Forelimb muscle (tissue), 1 donor: ENCODE measurements around the gene SDSL. TPM values are rescaled to one million over a fixed set of nuclear protein-coding genes. Genes with fewer than 3 reads are reported as not detected.

Source experiments
- DNase-seq: peaks from one replicate; pipeline ENCODE4 v3.0.0-alpha.2; 2013; ENCODE audit warnings: low read depth
- polyA plus RNA-seq: library from polyadenylated mRNA; unstranded; fragments of 120-200 nt; gene quantifications from one replicate; pipeline ENCODE4 v1.2.1, GENCODE V29; 2013; ENCODE audit not compliant: insufficient read length

SDSL gene
- polyA plus RNA-seq, 1 donor: 1.3 TPM

DNA sequence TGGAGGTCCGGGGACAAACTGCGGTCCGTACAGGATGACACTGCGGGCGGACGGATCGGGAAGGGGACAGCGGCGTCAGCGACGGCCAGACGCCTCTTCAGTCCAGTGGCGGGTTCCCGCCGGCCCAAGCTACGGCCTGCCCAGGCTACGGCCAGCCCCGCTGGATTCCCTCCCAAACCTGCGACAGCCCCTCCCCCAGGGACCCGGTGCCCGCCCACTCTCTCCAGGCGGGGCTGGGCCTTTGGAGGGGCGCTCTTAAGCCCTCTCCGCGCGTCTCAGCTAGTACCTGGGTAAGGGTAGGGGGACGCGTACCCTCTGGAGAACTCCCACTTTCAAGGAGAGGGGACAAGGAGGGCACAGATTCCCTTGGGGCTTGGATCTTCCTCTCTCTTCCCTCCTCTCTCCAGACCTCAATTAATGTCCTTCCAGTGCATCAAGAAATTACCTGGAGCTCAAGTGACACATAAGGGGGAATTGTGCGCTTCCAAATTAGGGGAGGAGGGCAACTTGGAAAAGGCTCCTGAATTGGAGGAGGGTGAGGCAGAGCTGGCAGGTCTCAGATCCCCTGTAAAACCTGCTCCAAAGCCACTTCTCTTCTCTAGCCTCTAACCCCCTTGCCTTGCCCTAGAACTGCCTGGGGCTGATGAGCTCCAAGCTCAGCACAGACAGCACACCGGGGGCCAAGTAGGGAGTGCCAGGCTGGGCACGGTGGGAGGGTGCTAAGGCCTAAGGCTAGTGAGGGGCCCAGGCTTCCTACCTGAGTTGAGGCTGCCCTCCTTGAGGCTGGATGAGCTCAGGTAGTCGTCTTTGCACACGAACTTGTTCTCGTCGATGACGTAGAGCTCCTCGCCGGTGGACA lies 46.4 kb downstream of the SDSL start:
- no peak for DNase-seq

DNA sequence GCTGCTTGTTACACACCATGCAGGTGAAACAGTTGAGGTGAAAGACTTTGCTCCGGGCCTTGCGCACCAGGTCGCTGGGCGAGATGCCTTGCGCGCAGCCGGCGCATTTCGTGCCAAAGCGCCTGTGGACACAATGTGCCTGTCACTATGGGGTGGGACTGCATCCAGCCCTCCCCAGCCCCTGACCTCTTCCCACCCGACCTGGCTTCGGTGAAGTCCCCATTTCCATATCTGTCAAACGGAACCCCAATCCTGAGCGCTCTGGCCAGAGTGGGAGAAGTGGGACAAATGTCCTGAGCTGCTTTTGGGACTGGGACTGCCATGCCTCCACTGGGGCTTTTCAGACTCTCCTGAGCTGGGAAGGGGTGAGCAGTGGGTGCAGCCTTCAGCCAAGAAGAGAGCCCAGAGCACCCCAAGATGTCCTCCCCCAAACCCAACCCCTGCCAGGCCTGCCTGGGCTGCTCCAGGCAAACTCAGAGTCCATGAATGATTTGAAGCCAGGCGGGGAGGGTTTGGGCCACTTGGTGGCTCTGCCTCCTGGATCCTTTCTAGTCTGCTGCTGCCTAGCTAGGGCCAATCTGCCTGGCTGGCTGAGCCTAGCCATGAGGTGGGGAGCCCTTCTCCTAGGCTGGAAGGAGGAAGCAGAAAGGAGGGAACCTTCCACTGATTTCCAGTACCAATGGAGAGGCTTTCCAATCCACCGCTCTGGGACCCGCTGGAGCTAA lies 47.2 kb downstream of the SDSL start:
- no peak for DNase-seq

DNA sequence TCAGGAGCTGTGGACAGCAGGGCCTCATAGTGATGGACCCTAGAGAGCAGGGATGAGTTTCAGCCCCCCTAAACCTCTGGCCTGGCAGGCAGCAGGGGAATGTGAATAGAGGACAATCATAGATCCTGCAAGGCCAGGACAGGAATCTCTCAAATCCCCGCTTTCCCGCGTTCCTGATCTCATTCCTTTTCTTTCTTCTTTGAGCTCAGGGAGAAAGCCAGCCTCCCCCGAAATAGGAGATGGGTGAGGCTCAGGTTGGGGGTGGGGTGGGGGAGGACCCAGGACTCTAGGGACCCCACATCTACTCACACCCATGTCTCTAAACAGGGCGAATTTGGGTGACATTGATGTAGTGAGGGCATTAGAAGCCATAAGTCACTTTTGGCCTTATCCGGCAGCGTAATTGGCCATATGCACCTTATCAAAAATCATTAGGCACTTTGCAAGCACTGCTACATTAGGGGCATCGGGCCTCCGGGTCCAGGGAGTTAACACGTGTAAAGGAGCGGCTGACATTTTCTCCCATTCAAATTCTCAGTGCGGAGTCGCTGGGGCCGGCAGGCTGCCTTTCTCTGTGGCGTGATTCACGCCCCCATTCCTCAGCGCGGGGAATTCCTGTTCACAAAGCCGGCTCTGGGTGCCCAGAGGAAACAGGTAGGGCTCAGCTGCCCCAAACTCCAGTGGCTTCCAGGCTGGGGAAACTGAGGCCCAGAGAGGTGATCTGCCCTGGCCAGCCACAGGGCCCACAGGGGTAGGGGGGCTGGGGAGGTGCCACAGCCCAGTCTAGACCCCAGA lies 48.0 kb downstream of the SDSL start:
- DNase-seq: no peak

DNA sequence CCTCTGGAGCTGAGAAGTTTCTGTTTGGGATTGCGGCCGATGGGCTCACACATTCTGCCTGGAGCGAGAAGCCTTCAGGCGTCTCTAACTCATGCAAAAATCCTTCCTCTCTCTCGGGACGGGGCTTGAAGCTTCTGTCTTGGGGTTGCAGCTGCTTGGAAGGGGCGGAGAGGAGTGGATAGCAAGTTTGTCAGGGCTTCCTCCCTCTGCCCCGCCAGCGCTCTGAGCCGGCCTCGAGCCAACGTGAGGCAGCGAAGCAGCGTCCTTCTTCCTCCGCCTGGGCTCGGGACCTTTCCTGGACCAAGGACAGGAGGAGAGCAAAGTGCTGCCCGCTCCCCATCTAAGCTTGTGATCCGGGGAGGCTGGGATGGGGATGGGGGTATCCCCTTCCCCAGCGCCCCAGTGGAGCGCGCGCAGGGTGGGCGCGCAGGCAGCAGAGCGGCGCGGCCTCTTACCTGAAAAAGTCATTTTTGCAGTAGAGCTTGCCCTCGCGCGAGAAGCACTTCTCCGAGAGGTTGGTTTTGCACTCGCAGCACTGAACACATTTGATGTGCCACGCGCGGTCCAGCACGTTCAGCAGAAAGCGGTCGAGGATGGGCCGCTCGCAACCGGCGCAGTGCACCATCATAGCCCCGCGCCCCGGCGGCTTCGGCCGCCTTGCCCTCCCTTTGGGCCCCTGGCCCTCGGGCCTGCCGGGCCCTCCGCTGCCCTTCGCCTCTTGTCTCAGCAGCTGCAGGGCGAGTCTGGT lies 48.9 kb downstream of the SDSL start:
- DNase-seq: no peak

DNA sequence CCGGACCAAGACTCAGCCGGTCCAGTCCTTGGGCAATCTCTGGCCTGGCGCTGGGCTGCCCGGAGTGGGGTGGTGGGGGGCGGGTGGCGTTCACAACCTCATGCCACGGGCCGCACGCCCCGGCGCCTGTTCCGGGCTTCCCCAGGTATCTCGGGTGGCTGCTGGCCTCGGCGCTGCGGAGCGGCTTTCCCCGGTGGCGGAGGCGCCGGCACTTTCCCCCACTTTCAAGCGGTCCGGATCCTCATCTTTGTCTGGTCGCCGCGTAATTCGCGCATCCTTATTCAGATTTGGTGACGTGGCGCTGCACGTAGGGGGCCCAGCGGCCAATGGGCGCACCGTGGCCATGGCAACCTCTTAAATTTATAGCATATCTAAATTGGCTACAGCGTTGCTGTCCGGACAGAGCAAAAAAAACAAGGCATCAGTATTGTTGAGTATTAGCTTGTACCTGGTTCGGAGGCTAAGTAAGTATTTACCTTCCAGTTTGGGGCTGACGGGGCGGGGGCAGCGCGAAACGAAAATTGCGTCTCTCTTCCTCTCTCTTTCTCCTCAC lies 49.5 kb downstream of the SDSL start, which contains the start of gene LHX5:
TSS of gene LHX5 (minus strand) at position 253 of the 553 bp plus-strand sequence. CDS start 373 bp downstream, outside the sequence.
- DNase-seq: no peak

DNA sequence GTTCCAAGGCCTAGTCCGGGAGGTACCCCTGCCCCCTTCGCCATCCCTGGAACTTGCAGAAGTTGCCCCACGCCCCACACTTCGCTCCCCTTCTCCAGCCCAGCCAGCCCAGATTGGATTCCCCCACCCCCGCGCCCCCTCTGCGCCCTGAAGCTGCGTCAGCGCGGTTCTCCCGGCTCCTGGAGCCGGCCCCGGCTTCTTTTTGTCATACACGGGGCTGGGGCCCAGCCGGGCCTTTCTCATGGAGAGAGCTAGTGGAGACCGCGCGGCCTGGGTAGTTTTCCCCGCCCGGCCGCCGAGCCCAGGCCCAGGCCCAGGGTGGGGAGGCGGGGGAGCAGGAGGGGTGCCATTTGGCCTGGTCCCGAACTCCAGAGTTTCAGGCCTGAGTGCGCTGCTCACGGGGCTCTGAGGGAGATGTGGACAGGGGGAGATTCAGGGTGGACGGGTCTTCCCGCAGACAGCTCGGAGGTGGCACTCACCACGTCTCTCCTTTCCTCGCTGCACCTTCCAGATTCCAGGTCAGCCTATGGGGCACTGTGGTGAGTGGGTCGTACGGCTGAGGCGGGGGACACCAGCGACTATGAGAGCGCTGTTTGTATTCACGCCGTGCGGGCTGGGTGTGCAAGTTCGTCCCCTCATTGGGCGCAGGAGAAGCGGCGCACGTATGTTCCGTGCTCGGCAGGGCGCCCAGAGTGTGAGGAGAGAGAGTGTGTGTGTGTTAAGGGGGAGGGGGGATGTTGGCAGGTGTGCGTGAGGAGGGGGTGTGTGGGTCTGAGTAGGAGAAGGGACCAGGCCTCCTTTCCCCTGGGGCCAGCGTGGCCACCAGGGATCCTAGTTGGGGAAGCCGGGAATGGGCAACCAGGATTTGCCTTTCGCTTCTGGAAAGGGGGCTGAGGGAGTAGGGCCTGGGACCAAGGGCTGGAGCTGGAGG lies 50.3 kb downstream of the SDSL start:
- no peak for DNase-seq

DNA sequence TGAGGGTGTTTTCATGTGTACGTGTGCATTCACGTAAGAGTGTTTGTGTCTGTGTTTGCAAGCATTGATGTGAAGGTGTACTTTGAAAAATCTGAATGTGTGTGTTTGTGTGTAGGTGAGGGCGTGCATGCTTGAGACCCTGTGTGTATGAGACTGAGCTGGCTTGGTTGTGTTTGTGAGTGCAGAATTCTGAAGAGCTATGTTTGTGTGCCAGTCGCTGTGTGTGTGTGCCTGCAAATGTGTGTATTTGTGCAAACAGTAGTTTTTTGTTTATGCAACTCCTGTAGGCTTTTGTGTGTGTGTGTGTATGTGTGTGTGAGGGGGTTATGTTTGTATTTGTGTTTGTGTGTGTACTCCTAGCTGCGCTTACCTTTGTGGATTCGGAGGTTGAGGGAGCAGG lies 51.2 kb downstream of the SDSL start:
- no peak for DNase-seq

DNA sequence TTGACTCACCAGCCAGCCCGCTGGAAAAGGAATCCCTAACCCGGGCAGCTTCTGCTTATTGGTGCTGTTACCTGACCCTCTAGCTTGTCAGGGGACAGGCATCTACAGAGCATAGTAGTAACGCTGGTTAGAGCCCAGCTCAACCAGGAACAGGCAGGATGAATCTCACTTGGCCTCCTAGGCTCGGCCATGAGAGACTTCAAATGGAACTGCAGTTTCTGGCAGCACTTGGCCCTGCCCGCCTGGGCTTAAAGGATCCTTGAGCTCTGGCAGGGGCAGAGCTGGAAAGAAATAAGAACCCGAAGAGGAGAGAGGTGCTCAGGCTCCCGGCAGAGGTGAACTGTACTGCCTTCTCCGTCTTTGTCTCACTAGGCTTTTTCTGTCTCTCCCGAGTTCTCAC lies 51.8 kb downstream of the SDSL start:
- DNase-seq: no peak

DNA sequence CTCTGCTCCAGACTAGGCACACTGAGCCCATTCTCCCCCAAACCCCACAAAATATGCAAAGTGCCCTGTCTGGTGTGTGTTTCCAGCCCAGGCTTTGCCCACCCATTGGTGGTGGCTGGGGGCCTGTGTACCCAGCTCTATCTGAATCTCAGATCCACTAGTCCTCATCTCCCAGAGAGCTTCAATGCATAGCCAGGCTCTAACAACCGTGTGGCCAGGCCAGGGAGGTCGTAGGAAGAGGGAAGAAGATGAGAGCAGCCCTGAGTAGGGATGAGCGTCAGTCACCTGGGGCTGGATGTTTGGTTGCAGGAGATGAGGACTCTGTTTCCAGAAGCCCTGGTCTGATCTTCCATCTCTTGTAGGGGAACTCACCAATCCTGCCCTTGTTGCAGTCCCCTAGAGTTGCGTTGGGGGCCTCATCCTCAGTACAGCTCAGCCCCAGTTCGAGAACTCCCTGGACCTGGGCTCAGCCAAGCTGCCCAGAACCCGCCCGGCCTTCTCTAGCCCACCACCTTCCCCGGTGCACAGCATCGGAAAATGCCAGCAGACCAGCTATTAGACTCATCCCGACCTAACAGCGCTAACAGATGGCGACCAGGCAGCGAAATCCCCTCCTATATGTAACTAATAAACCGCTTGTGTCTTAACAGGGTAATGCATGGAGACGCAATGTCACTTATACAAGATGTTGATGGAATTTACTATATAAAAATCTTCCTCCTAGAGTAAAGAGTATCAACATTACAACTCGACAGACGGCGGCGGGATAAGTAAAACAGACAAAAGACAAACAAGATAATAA lies 52.7 kb downstream of the SDSL start:
- DNase-seq: no peak

DNA sequence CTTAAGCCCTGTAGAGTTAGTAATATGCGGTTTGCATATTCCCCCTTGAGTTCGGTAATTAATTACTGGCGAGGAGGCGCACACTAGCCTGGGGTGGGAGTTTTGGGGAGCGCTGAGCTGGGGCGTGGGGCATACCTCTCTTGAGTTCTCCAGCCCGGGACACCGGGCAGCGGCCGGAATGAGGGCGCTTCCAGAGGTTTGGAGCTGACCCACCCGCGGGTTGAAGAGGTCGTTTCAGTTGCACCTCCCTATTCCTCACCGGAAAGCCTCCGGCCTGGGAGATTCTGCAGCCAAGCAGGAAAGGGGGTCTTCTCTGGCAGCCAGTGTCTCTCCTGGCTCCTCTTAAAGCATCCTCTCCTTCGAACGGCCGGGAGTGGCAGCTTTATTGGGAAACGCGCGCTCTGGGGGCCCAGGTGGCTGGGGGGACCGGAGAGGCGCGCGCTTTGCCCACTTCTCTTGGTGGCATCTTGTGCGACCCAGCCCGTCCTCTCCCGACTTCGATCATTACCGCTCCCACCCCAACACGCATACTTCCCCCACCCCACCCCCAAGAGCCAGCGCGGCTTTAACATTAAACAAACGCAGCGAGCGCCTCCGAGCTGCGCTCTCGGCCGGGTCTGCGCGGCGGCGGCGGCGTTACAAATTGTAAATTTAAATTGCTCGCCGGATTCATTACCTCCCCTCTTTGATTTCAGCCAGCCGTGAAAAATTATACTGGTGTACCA lies 53.4 kb downstream of the SDSL start:
- no peak for DNase-seq

DNA sequence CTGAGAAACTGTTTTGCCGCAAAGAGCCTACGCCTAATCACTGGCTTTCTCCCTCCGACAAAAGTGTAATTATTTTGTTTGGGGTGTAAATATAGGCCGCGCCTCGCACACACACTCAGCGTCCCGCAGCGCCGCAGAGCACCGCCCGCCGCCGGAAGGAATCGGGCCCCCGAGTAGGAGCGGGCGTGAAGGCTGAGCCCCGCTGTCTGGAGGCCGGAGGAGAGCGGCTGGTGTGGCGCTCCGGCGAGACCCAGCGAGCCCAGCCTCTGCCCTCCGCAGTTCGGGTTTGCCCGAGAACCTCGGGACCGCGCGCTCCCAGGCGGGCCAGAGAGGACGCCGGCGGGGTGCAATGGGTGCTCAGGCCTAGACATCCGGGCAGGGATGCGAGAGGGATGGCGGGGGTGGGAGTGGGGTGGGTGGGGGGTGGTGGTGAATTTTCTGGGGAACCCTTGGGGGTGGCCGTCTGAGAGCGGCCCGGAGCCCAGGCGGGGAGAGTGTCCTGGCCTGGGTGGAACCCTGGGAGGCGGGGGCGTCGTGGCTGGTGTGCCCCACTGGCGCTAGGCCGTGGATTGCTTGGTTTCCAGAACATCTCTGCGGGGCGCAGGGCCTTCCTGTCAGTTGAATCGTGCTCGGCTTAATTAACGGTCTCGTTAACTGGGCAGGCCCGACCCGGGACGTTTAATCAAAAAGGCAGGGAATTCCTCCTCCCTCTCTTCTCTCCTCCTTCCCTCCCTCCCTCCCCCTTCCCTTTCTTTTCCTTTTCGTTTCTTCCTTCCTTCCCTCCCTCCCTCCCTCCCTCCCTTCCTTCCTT lies 54.2 kb downstream of the SDSL start:
- no peak for DNase-seq

DNA sequence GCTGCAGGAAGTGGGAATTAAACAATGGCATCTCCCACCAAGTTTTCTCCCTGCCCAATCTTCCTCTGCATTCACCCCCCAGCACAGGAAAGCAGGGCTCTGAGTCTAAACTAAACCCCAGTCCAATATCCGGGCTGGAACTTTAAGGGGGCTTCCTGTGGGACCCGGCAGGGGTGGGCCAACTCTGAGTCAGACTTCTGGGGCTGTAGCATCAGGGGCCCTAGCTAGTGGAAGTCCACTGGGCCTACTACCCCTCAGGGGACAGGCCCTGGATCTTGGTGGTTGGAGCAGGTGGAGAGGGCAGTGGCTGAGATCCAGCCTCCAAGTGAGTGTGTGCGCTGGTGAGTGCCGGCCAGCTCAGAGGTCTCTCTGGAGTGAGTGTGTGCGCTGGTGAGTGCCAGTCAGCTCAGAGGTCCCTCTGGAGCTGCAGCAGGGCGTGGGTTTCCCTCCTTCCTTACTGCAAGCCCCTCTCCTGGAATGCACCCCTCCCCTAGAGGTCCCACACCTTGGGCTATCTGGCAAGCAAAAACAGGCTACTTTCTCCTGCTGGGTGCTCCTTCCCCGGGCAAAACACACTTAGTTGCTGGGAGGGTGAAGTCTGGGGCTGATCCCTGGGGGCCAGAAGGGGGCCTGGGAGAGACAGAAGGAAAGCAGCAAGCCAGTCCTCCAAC lies 55.1 kb downstream of the SDSL start:
- no peak for DNase-seq

DNA sequence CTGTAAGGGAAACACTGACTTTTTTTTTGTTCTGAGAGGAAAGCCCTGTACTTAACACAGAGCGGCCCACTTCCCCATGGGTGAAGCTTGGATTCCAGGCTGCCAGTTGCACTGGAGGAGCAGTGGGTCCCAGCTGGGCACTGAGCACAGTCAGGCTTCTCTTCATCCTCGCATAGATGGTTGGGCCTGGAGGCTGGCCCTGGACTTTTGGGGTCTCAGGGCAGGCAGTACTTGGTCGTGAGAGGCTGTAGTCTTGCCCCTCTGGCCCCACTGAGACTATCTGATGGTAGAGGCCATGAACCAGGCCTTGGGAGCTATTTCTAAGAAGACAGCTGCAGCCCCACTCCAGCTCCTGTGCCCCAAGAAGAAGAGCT lies 55.6 kb downstream of the SDSL start:
- no peak for DNase-seq

DNA sequence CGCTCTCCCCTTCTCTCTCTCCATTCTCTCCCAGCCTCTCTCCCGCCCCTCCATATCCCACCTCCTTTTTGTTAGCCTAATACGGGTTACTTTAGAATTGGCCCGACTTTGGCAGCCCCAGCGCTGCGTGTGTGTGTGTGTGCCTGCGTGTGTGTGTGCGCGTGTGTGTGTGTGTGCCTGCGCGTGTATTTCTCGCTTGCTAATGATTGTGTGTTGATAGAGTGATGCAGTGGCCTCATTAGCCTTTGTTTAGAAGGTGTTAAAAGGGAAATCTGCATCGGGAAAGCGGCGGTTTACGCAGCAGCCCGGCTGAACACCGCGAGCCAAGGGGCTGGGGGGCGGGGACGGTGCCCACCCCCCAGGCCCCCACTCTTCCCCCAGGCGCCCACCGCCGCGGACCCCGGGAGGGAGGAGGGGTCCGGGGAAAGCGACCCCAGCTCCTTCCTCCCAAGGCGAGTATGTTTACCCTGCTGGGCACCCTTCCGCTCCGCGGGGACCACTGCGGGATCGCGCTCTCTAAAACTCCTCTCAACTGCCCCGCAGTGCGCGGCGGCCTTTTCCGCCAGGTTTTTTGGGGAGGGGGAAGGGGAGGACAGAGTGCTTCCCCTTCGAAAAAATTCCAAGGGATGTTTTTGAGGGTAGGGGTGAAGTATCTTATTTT lies 56.3 kb downstream of the SDSL start:
- no peak for DNase-seq

DNA sequence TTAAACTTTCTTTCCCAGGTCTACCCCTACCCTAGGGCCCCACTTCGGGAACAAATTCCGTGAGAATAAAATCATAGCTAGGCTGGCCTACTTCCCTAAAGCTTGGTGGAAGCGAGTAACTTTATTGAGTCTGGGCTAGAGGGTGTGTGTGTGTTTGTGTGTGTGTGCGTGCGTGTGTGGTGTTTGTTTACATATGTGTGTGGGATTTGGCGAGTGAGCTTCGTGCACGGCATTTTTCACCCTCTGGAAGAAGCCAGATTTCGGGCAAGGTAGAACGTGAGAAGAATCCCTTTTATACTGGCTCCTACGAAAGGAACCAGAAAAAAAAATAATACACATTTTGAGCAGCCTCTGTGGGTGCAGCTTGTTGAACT lies 57.0 kb downstream of the SDSL start:
- DNase-seq: no peak

DNA sequence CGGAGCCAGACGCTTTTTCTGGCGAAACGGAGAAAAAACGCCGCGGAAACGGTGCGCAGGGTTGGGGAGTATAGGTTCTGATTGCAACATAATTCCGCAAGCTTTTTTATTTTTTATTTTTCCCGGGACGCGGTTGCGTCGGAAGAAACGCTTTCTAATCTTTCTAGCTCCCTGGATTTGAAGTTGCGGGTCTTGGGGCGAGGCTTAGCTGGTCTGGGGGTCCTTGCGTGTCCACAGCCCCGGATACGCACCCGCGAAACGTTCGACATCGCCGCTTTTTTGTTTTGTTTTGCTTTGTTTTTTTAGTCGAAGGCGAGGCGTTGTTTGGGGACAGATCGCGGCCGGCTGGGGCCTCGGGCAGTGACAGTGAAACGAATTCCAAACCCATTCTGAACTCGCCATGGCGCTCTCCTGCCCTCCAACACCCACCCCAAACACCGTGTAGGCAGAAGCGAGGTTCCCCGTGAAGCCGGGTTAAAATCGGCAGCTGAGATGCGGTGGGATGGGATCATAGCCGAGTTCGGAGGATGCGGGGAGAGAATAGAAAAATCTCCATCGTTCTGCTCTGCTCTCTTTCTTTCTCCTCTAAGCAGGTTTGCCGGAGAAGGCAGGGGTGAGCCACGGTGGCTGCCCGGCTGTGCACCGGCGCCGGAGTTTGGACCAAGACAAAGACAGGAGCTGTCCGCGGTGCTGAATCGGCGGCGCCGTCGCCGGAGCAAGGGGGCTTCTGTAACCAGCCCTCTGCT lies 57.6 kb downstream of the SDSL start:
- no peak for DNase-seq
